GM21576 (cell line): Measurements from ENCODE around the gene OR2J3.
"Not testable (repeated sequence)": the region's sequence is repeated elsewhere in the genome, so short reads cannot be mapped to it uniquely, and the experiment has no call there.

ENCODE experiments used
- ATAC-seq: cut with Tn5 transposase; IDR thresholded peaks from one replicate; pipeline ENCODE4 v1.9.1; 2021; ENCODE audit warnings: mild to moderate bottlenecking, moderate library complexity; ENCODE audit not compliant: unreplicated experiment

OR2J3 gene

GRCh38 chr6:29159922-29160321 lies 52.1 kb downstream of the OR2J3 start:
- ATAC-seq, result not testable (repeated sequence)
